Measurements from ENCODE around the gene TXNRD3. TPM values are rescaled to one million over a fixed set of nuclear protein-coding genes. Genes with fewer than 3 reads are reported as not detected.

Gene TXNRD3
- total RNA-seq, 1 experiment from 2014 or later, result 8.1 TPM

DNA sequence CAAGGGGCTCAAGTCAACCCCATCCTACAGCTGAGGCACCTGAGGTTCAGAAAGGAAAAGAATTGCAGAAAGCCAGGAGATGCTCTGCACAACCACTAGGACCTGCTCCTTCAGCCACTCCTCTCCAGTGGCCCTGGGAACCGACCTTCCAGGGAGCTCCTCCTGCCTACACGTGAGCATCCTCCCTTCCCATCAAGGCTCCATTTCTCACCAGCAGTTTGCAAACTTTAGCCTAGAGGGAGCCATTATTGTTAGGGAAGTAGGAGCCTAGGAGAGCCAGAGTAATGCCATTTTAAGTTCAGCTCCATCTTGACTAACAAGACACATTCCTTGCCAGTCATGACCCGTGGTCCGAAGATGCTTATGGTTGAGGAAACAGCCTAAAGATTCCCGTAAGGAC lies 37.9 kb upstream of the TXNRD3 start:
- no peak overlapping the region for H2BK15ac ChIP-seq (ENCODE audit: low read depth, low read length)
- no peaks in the 10 kb centered on the region for H3K23me2 ChIP-seq (ENCODE audit: insufficient read length, low read depth, low read length, poor library complexity, severe bottlenecking)
- no peak overlapping the region for H3K18ac ChIP-seq (ENCODE audit: insufficient read length, low read depth, low read length)
- no peak overlapping the region for H3K9ac ChIP-seq (ENCODE audit: extremely low read depth, insufficient read length, low read length)
- no peak overlapping the region for H2AK5ac ChIP-seq (ENCODE audit: insufficient read length, low read length)
- H3T11ph ChIP-seq (ENCODE audit: low read length), result no peak overlapping the region
- H2BK5ac ChIP-seq (ENCODE audit: insufficient read length, low read length), result no peak overlapping the region
- H3K4me1 Mint-ChIP-seq, result peaks cover 2 to 4% of the 10 kb centered on the region in 2 experiments; a peak in 2 of 4 replicates
- no peaks in the 10 kb centered on the region for H3K79me1 ChIP-seq (ENCODE audit: insufficient read depth, low read depth, low read length, poor library complexity, severe bottlenecking)
- no peak overlapping the region for H4K5ac ChIP-seq (ENCODE audit: insufficient read length, low read depth, low read length)
- H3K4ac ChIP-seq (ENCODE audit: low read depth, low read length), result no peak overlapping the region
- H3K36me3 Mint-ChIP-seq (ENCODE audit: insufficient read depth in 1 of 3, low read depth in 3 of 3), result no peaks in the 10 kb centered on the region; a peak in 1 of 7 replicates
- H3K27ac Mint-ChIP-seq, result no peak overlapping the region
- WGBS (ENCODE audit: extremely low coverage, insufficient read length, low lambda C conversion rate), result no CpG with 5 or more reads among the region's 5 CpGs
- no peaks in the 10 kb centered on the region for H3K79me2 ChIP-seq (ENCODE audit: insufficient read depth, low read length)
- H3K14ac ChIP-seq (ENCODE audit: insufficient read depth, low read length), result no peak overlapping the region
- H2BK12ac ChIP-seq (ENCODE audit: insufficient read length, low read depth, low read length), result no peak overlapping the region
- no peak overlapping the region for H3K4me3 Mint-ChIP-seq
- no peak overlapping the region for H2AFZ ChIP-seq (ENCODE audit: low read length)
- no peaks in the 10 kb centered on the region for H3K9me3 ChIP-seq (ENCODE audit: control insufficient read depth, low read depth, low read length)
- no peaks in the 10 kb centered on the region for H4K20me1 ChIP-seq (ENCODE audit: control insufficient read depth, insufficient read depth, insufficient read length)
- no peak overlapping the region for H2BK20ac ChIP-seq (ENCODE audit: low read depth, low read length, poor library complexity, severe bottlenecking)
- DNase-seq, result no peak
- H3K4me1 ChIP-seq (ENCODE audit: insufficient read depth, low read length), result no peaks in the 10 kb centered on the region
- no peaks in the 10 kb centered on the region for H3K27me3 ChIP-seq (ENCODE audit: insufficient read depth, low read length)
- H3K4me2 ChIP-seq (ENCODE audit: insufficient read depth, insufficient read length, low read length), result no peak overlapping the region
- H3K56ac ChIP-seq (ENCODE audit: insufficient read length, low read depth, low read length), result no peak overlapping the region
- no peak overlapping the region for H3K23ac ChIP-seq (ENCODE audit: insufficient read length, low read depth, low read length)
- no peak overlapping the region for H4K91ac ChIP-seq (ENCODE audit: insufficient read length, low read depth, low read length)
- peaks cover 2% of the 10 kb centered on the region for H3K27me3 Mint-ChIP-seq (ENCODE audit: low read depth)
- H3K9me3 Mint-ChIP-seq, result peaks cover 0 to 3% of the 10 kb centered on the region in 2 experiments; a peak in 1 of 5 replicates
- no peak overlapping the region for H4K8ac ChIP-seq (replicated peaks; ENCODE audit: insufficient read length, low read depth, low read length)
- TF ChIP-seq, protein P1, sequence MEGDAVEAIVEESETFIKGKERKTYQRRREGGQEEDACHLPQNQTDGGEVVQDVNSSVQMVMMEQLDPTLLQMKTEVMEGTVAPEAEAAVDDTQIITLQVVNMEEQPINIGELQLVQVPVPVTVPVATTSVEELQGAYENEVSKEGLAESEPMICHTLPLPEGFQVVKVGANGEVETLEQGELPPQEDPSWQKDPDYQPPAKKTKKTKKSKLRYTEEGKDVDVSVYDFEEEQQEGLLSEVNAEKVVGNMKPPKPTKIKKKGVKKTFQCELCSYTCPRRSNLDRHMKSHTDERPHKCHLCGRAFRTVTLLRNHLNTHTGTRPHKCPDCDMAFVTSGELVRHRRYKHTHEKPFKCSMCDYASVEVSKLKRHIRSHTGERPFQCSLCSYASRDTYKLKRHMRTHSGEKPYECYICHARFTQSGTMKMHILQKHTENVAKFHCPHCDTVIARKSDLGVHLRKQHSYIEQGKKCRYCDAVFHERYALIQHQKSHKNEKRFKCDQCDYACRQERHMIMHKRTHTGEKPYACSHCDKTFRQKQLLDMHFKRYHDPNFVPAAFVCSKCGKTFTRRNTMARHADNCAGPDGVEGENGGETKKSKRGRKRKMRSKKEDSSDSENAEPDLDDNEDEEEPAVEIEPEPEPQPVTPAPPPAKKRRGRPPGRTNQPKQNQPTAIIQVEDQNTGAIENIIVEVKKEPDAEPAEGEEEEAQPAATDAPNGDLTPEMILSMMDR (conservative IDR thresholded peaks at IDR 0.05), result peak; percentile 49
- no peak overlapping the region for H2BK120ac ChIP-seq (ENCODE audit: low read depth, low read length, poor library complexity, severe bottlenecking)
- H3K27ac ChIP-seq (ENCODE audit: insufficient read length, low read depth, low read length), result no peak overlapping the region

All from H9 (cell line).